HG02571 (cell line): Measurements from ENCODE around the gene CNTNAP2.

Experiments used
- ATAC-seq: cut with Tn5 transposase; IDR thresholded peaks from one replicate; pipeline ENCODE4 v1.9.1; 2021; ENCODE audit warnings: mild to moderate bottlenecking, moderate library complexity; ENCODE audit not compliant: unreplicated experiment

CNTNAP2 gene

GRCh38 chr7:147432079-147432478, 1315.5 kb downstream of the CNTNAP2 start:
- ATAC-seq, result no peak

GRCh38 chr7:147432576-147432975, 1316.0 kb downstream of the CNTNAP2 start:
- no peak for ATAC-seq

GRCh38 chr7:147436718-147437117, 1320.1 kb downstream of the CNTNAP2 start:
- no peak for ATAC-seq

GRCh38 chr7:147438216-147438615, 1321.6 kb downstream of the CNTNAP2 start:
- no peak for ATAC-seq

GRCh38 chr7:147443942-147444341, 1327.3 kb downstream of the CNTNAP2 start:
- ATAC-seq, result no peak

- no peak for ATAC-seq
Measured at GRCh38 chr7:147452816-147453215, 1336.2 kb downstream of the CNTNAP2 start.

- ATAC-seq, result no peak
Measured at GRCh38 chr7:147465223-147465622, 1348.6 kb downstream of the CNTNAP2 start.

GRCh38 chr7:147472556-147472955, 1356.0 kb downstream of the CNTNAP2 start:
- no peak for ATAC-seq

GRCh38 chr7:147474862-147475261, 1358.3 kb downstream of the CNTNAP2 start:
- ATAC-seq, result no peak

GRCh38 chr7:147477526-147477925, 1360.9 kb downstream of the CNTNAP2 start:
- ATAC-seq, result no peak

GRCh38 chr7:147478796-147479195, 1362.2 kb downstream of the CNTNAP2 start:
- ATAC-seq, result no peak

GRCh38 chr7:147483634-147484292, 1367.2 kb downstream of the CNTNAP2 start:
- ATAC-seq, result no peak

GRCh38 chr7:147485660-147486210, 1369.1 kb downstream of the CNTNAP2 start:
- ATAC-seq, result no peak

GRCh38 chr7:147492606-147493005, 1376.0 kb downstream of the CNTNAP2 start:
- ATAC-seq, result no peak

GRCh38 chr7:147496209-147496608, 1379.6 kb downstream of the CNTNAP2 start:
- ATAC-seq, result no peak

GRCh38 chr7:147497246-147497645, 1380.6 kb downstream of the CNTNAP2 start:
- no peak for ATAC-seq

- ATAC-seq, result no peak
Measured at GRCh38 chr7:147498081-147498480, 1381.5 kb downstream of the CNTNAP2 start.

- ATAC-seq, result no peak
Measured at GRCh38 chr7:147509035-147509501, 1392.5 kb downstream of the CNTNAP2 start.

GRCh38 chr7:147509541-147510200, 1393.1 kb downstream of the CNTNAP2 start:
- no peak for ATAC-seq

GRCh38 chr7:147510201-147510542, 1393.6 kb downstream of the CNTNAP2 start:
- no peak for ATAC-seq

- ATAC-seq, result no peak
Measured at GRCh38 chr7:147510923-147511322, 1394.3 kb downstream of the CNTNAP2 start.

- no peak for ATAC-seq
Measured at GRCh38 chr7:147513451-147513850, 1396.8 kb downstream of the CNTNAP2 start.
